SKM-1 (cell line): Measurements from ENCODE around the gene OR5AK2.
"Not testable (repeated sequence)": the region's sequence is repeated elsewhere in the genome, so short reads cannot be mapped to it uniquely, and the experiment has no call there.

Experiments
- DNase-seq: peaks from one replicate; lab custom pipeline; 2025; ENCODE audit not compliant: unreplicated experiment; lab: John Stamatoyannopoulos, UW

The OR5AK2 gene, protein sequence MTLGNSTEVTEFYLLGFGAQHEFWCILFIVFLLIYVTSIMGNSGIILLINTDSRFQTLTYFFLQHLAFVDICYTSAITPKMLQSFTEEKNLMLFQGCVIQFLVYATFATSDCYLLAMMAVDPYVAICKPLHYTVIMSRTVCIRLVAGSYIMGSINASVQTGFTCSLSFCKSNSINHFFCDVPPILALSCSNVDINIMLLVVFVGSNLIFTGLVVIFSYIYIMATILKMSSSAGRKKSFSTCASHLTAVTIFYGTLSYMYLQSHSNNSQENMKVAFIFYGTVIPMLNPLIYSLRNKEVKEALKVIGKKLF

DNA sequence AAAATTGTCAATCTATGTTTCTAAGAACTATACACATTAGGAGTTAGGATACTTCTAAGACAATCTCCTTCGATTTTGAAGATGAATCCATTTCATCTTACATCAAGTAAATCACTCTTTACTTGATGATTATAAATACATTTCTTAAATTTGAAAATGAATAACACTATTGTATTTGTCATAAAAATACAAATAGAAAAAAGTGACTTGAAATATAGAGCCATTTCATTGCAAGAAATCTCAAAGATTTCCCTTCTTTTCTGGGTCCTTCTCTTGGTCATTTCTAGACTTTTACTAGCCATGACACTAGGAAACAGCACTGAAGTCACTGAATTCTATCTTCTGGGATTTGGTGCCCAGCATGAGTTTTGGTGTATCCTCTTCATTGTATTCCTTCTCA is at the start of gene OR5AK2:
Gene OR5AK2, plus strand, starts transcription at position 301 of the 400 bp plus-strand sequence. Its CDS starts 0 bp downstream, at position 301.
- no peak for DNase-seq

DNA sequence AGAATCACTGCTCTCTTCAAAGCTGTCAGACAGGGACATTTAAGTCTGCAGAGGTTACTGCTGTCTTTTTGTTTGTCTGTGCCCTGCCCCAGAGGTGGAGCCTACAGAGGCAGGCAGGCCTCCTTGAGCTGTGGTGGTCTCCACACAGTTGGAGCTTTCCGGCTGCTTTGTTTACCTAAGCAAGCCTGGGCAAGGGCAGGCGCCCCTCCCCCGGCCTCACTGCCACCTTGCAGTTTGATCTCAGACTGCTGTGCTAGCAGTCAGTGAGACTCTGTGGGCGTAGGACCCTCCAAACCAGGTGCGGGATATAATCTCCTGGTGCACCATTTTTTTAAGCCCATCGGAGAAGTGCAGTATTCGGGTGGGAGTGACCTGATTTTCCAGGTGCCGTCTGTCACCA is 43.2 kb upstream of the OR5AK2 start:
- DNase-seq, result not testable (repeated sequence)

DNA sequence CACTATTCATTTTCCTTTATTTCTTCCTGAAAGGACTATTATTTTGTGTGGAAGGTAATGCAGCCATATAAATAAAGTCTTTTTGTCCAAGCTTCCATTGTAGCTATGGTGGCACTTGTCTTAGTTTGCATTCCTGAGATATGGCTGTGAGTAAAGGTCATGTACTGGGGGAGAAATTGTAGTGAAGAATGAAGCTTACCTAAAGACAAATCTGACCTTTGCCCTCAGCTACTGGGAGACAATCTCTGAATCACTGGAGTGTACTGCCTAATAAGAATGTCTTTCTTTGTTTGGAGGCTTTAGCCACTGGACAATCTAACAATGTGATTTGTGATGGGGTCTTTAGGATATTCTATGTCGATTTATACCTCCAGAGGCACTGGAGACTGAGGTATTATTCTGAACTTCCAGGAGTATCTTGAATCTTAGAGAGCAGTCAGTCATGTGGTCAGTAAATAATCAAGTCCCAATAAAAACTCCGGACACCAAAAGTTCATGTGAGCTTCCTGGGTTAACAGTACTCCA is 39.7 kb upstream of the OR5AK2 start:
- DNase-seq, result no peak

DNA sequence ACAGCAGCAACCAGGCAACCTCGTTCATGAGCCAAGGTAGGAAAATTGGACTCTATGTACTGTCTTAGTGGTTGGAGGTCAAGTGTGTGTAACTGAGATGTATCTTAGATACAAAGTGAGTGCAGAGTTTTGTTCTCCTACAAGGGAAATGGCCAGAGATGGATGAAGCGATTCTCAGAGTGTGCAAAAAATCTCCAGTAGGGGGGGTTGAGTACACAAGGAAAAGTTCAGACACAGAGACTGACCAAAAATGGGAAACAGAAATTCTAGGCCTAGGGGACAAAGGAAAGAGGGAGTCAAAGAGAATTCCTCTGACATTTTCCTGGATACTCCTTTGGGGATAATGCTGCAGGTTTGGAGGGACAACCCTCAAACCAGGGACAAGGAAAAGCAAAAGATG is 38.2 kb upstream of the OR5AK2 start:
- no peak for DNase-seq

DNA sequence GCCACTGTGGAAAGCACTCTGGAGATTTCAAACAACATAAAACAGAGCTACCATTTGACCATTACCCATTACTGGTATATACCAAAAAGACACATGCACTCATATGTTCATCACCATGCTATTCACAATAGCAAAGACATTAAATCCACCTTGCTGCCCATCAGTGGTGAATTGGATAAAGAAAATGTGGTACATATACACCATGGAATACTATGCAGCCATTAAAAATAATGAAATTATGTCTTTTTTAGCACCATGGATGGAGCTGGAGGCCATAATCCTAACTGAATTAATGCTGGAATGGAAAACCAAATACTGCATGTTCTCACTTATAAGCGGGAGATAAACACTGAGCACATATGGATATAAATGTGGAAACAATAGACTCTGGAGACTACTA is 34.8 kb upstream of the OR5AK2 start:
- not testable (repeated sequence) for DNase-seq

DNA sequence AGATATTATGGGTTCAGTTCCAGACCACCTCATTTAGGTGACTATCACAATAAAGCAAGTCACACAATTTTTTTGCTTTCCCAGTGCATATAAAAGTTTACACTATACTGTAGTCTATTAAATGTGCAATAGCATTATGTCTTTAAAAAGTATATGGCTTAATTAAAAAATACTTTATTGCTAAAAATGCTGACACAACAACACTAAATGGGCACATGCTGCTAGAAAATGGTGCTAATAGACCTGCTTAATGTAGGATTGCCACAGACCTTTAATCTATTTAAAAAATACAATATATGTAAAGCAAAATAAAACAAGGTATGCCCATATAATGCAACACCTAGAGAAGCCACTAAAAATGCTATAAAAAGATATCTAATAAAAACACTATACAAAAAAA is 27.1 kb upstream of the OR5AK2 start:
- DNase-seq, result no peak

DNA sequence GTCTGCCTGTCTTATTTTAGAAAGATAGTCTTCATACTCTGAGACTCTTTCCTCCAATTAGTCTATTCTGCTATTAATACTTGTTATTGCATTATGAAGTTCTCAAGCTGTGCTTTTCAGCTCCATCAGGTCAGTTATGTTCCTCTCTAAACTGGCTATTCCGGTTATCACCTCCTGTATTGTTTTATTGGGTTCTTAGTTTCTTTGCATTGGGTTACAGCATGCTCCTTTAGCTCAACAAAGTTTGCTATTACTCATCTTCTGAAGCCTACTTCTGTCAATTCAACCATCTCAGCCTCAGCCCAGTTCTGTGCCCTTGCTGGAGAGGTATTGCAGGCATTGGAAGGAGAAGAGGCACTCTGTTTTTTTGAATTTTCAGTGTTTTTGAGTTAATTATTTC is 21.0 kb upstream of the OR5AK2 start:
- DNase-seq, result no peak

DNA sequence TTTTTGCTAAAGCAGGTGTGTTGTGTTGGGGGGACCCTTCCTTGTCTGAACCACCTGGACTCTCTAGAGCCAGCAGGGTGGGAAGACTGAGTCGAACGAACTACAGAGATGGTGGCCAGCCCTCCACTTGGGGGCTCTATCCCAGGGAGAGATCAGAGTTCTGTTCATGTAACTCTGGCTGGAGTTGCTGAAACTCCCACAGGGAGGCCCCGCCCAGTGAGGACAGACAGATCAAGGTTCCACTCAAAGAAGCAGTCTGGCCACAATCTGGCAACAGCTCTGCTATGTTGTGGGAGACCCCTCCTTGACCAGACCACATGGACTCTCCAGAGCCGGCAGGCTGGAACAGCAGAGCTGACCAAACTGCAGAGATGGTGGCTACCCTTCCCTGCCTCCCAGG is 20.2 kb upstream of the OR5AK2 start:
- DNase-seq, result no peak

DNA sequence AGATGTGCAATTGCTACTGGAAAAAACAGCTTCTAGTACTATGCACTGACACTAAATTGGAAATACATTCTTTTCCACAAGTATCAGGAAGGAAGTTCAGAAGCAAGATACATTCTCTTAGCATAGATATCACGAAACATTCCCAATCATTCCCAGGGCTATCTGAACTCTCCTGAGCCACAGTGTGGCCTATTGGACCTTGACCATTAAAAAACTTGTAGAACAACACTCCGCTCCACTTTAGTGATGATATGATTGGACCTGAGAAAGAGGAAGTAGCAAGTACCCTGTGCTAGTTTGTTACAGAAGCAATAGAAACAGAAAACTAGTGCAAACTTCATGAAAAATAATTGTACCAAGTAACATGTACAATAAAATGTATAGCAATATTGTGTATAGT is 11.4 kb upstream of the OR5AK2 start:
- DNase-seq, result no peak

DNA sequence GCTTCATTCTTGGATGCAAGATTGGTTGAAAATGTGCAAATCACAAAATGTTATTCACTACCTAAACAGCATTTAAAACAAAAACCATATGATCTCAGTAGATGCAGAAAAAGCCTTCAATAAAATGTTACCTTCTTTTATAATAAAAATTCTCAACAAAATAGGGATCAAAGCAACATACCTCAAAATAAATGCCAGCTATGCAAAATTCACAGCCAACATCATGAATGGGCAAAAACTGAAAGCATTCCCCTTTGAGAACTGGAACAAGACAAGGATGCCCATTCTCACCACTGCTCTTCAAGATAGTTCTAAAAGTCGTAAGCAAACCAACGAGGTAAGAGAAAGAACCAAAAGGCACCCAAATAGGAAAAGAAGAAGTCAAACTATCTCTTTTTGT is 2.0 kb downstream of the OR5AK2 start:
- no peak for DNase-seq

DNA sequence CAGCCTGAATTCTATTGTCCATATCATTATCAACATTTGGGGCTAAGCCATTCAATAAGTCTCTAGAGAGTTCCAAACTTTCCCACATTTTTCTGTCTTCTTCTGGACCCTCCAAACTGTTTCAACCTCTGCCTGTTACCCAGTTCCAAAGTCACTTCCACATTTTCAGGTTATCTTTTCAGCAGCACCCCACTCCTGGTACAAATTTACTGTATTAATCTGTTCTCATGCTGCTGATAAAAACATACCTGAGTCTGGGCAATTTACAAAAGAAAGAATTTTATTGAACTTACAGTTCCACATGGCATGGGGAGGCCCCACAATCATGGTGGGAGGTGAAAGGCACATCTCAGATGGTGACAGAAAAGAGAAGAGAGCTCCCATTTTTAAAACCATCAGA is 5.8 kb downstream of the OR5AK2 start:
- no peak for DNase-seq

DNA sequence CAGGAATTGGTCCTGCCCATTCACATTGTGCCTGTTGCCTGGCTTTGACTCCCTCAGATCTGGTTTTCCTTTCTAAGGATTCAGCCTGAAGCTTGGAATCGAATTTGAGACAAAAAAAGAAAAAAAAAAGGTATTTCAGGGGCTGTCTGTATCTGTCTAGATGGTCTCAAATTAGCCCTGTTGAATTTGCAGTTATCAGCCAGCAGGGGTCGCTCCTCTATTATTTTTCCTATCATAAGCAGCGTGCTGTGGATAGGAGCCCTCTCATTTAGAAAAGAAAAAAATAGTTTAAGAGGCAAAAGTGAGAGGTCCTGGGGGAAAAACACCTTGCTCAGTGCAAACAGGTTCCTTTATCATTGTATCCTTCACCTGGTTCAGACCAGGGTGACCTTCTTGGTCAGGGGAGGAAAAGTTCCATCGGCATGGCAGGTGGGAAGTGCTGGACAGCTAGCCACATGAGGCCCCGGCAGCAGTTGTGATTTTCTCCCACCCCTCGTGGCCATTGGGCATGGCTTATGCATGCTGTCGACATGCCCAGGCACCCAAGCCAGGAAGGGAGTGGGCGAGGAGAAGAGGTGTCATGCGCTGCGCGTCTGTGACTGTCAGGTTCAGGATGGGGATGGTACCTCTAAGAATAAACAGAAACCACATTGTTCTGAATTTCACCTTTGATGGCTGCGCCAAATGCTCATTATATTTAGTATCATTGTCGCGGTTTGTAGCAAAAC is 13.1 kb downstream of the OR5AK2 start:
- DNase-seq, result no peak

DNA sequence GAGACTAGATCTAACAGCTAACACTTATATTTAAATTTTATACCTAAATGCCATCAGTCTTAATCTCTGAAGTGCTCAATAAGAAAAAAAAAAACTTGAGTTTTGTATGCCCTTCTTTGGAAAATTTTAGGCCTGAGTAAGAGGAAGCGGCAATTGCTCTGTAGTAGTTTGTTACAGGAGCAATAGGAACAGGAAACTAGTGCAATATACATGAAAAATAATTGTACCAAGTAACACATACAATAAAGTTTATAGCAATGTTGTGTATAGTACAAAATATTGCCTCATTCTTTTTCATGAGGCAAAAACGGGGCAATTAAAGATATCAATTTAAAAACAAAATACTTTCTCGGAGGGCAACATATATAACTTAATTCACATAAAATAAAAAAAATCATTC is 19.7 kb downstream of the OR5AK2 start:
- DNase-seq, result no peak

DNA sequence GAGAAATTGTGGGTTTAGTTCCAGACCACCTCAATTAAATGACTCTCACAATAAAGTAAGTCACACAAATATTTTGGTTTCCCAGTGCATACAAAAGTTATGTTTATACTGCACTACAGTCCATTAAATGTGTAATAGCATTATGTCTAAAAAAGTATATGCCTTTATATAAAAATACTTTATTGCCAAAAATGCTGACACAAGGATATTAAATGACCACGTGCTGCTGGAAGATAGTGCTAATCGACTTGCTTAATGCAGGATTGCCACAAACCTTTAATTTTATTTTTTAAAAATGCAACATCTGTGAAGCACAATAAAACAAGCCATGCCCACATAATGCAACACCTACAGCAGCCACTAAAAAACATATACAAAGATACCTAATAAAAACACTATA is 27.0 kb downstream of the OR5AK2 start:
- DNase-seq, result no peak

DNA sequence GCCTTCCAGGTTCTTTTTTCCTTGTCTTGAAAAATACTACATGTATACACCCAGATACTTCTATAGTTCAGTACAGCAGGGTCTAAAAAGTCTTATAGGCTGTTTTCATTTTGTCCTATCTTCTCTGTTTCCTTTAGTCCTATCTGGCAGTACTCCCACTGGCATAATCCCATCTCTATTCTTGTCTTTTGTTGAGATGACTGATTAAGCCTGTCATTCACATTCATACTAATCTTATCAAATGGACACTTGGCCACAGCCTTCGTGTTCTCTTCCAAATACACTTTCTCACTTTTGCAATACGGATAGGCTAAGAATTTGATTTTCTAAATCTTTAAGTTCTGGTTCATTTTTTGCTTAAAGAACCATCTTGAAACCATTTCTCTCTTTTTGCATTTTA is 42.8 kb downstream of the OR5AK2 start:
- DNase-seq, result no peak
